H9 (cell line): ENCODE results near the gene AMBRA1. TPM values are rescaled to one million over a fixed set of nuclear protein-coding genes. Genes with fewer than 3 reads are reported as not detected.

Experiments
- DNase-seq: peaks from one replicate; pipeline ENCODE4 v3.0.0-alpha.2; 2017
- H2AFZ ChIP-seq: one replicate; pipeline ENCODE4 v1.6.1; 2013; ENCODE audit warnings: mild to moderate bottlenecking, low read length, control low read depth, moderate library complexity
- H2AK5ac ChIP-seq: 2 replicates; pipeline ENCODE4 v1.6.1; 2013; ENCODE audit warnings: low read length, control low read depth, mixed read lengths; ENCODE audit not compliant: insufficient read length
- H2BK120ac ChIP-seq: one replicate; pipeline ENCODE4 v1.6.1; 2013; ENCODE audit warnings: low read depth, mild to moderate bottlenecking, low read length, control low read depth, inconsistent platforms; ENCODE audit not compliant: poor library complexity, severe bottlenecking
- H2BK12ac ChIP-seq: 2 replicates; pipeline ENCODE4 v1.6.1; 2013; ENCODE audit warnings: low read length, control low read depth, mixed read lengths, low read depth; ENCODE audit not compliant: insufficient read length
- H2BK15ac ChIP-seq: 2 replicates; pipeline ENCODE4 v1.6.1; 2013; ENCODE audit warnings: low read depth, low read length, control low read depth
- H2BK20ac ChIP-seq: one replicate; pipeline ENCODE4 v1.6.1; 2013; ENCODE audit warnings: low read depth, mild to moderate bottlenecking, low read length, control low read depth, inconsistent platforms; ENCODE audit not compliant: poor library complexity, severe bottlenecking
- H2BK5ac ChIP-seq: 2 replicates; pipeline ENCODE4 v1.6.1; 2013; ENCODE audit warnings: low read length, control low read depth, mixed read lengths; ENCODE audit not compliant: insufficient read length
- H3K14ac ChIP-seq: 2 replicates; pipeline ENCODE4 v1.6.1; 2013; ENCODE audit warnings: low read length, control low read depth; ENCODE audit not compliant: insufficient read depth
- H3K18ac ChIP-seq: 2 replicates; pipeline ENCODE4 v1.6.1; 2013; ENCODE audit warnings: low read depth, mild to moderate bottlenecking, mixed read lengths, low read length, control low read depth; ENCODE audit not compliant: insufficient read length
- H3K23ac ChIP-seq: 2 replicates; pipeline ENCODE4 v1.6.1; 2013; ENCODE audit warnings: low read length, control low read depth, mixed read lengths, low read depth; ENCODE audit not compliant: insufficient read length
- H3K23me2 ChIP-seq: 2 replicates; pipeline ENCODE4 v1.6.1; 2013; ENCODE audit warnings: low read depth, mild to moderate bottlenecking, mixed read lengths, low read length, control low read depth; ENCODE audit not compliant: insufficient read length, poor library complexity, severe bottlenecking
- H3K27ac ChIP-seq: 2 replicates; pipeline ENCODE4 v1.5.1; 2013; ENCODE audit warnings: low read length, control low read depth, mixed read lengths, low read depth; ENCODE audit not compliant: insufficient read length
- H3K27me3 ChIP-seq: 2 replicates; pipeline ENCODE4 v1.6.1; 2013; ENCODE audit warnings: low read length, control low read depth, inconsistent platforms; ENCODE audit not compliant: insufficient read depth
- H3K4ac ChIP-seq: 2 replicates; pipeline ENCODE4 v1.6.1; 2013; ENCODE audit warnings: low read depth, mild to moderate bottlenecking, control low read depth, inconsistent platforms, low read length, moderate library complexity
- H3K4me1 ChIP-seq: 2 replicates; pipeline ENCODE4 v1.6.1; 2013; ENCODE audit warnings: low read length, control low read depth, inconsistent platforms; ENCODE audit not compliant: insufficient read depth
- H3K4me2 ChIP-seq: 2 replicates; pipeline ENCODE4 v1.6.1; 2013; ENCODE audit warnings: low read length, control low read depth, mixed read lengths; ENCODE audit not compliant: insufficient read length, insufficient read depth
- H3K56ac ChIP-seq: 2 replicates; pipeline ENCODE4 v1.6.1; 2013; ENCODE audit warnings: low read depth, mild to moderate bottlenecking, mixed read lengths, low read length, control low read depth; ENCODE audit not compliant: insufficient read length
- H3K79me1 ChIP-seq: 2 replicates; pipeline ENCODE4 v1.6.1; 2013; ENCODE audit warnings: low read depth, mild to moderate bottlenecking, moderate library complexity, low read length, control low read depth, inconsistent platforms; ENCODE audit not compliant: insufficient read depth, poor library complexity, severe bottlenecking
- H3K79me2 ChIP-seq: 2 replicates; pipeline ENCODE4 v1.6.1; 2013; ENCODE audit warnings: low read length, control low read depth, inconsistent platforms; ENCODE audit not compliant: insufficient read depth
- H3K9ac ChIP-seq: 2 replicates; pipeline ENCODE4 v1.6.1; 2013; ENCODE audit warnings: low read length, control low read depth, mixed read lengths; ENCODE audit not compliant: insufficient read length; ENCODE audit errors: extremely low read depth
- H3K9me3 ChIP-seq: one replicate; pipeline ENCODE4 v1.6.1; 2013; ENCODE audit warnings: low read depth, low read length, inconsistent platforms; ENCODE audit not compliant: control insufficient read depth
- H3T11ph ChIP-seq: one replicate; pipeline ENCODE4 v1.6.1; 2013; ENCODE audit warnings: mild to moderate bottlenecking, low read length, control low read depth, inconsistent platforms
- H4K20me1 ChIP-seq: one replicate; pipeline ENCODE4 v1.6.1; 2013; ENCODE audit not compliant: control insufficient read depth, insufficient read length, insufficient read depth
- H4K5ac ChIP-seq: 2 replicates; pipeline ENCODE4 v1.6.1; 2013; ENCODE audit warnings: low read depth, mild to moderate bottlenecking, mixed read lengths, low read length, control low read depth; ENCODE audit not compliant: insufficient read length
- H4K8ac ChIP-seq: replicated peaks from 2 replicates; pipeline ENCODE4 v1.6.1; 2013; ENCODE audit warnings: low read length, control low read depth, mixed read lengths, low read depth; ENCODE audit not compliant: insufficient read length
- H4K91ac ChIP-seq: 2 replicates; pipeline ENCODE4 v1.6.1; 2013; ENCODE audit warnings: low read depth, mild to moderate bottlenecking, moderate library complexity, mixed read lengths, low read length, control low read depth; ENCODE audit not compliant: insufficient read length
- H3K27ac Mint-ChIP-seq, 3 experiments: 2 replicates in 2 of 3; 3 replicates in 1 of 3; pipeline ENCODE4 v1.8.0; 2020 to 2021; ENCODE audit warnings: mixed read lengths in 3 of 3, mild to moderate bottlenecking in 1 of 3, moderate library complexity in 1 of 3
- H3K27me3 Mint-ChIP-seq: 2 replicates; pipeline ENCODE4 v1.8.0; 2021; ENCODE audit warnings: low read depth, mild to moderate bottlenecking, moderate library complexity, mixed read lengths
- H3K36me3 Mint-ChIP-seq, 3 experiments: 2 replicates in 2 of 3; 3 replicates in 1 of 3; pipeline ENCODE4 v1.8.0; 2020 to 2021; ENCODE audit warnings: low read depth in 3 of 3, mixed read lengths in 3 of 3; ENCODE audit not compliant: insufficient read depth in 1 of 3
- H3K4me1 Mint-ChIP-seq, 2 experiments: 2 replicates each; pipeline ENCODE4 v1.8.0; 2020; ENCODE audit warnings: mixed read lengths in 2 of 2
- H3K4me3 Mint-ChIP-seq, 2 experiments: 2 replicates in 1 of 2; 3 replicates in 1 of 2; pipeline ENCODE4 v1.8.0; 2020 to 2021; ENCODE audit warnings: mild to moderate bottlenecking in 2 of 2, mixed read lengths in 2 of 2, moderate library complexity in 1 of 2
- H3K9me3 Mint-ChIP-seq, 2 experiments: 2 replicates in 1 of 2; 3 replicates in 1 of 2; pipeline ENCODE4 v1.8.0; 2020; ENCODE audit warnings: mild to moderate bottlenecking in 2 of 2, mixed read lengths in 2 of 2, moderate library complexity in 1 of 2
- CTCF ChIP-seq: fragments of 200-600 bp; sonication (generic); conservative IDR thresholded peaks from 3 replicates; pipeline ENCODE4 v1.8.0; 2021; ENCODE audit warnings: antibody characterized with exemption, mild to moderate bottlenecking
- WGBS: extraction: QIAGEN DNeasy Blood & Tissue Kit; methylation state at CpG from one replicate; pipeline ENCODE4 v1.1.7; 2013; ENCODE audit warnings: missing lambda C conversion rate, low lambda C conversion rate, mixed read lengths; ENCODE audit not compliant: insufficient read length; ENCODE audit errors: extremely low coverage; 5-methylcytosine and 5-hydroxymethylcytosine counted together
- total RNA-seq: library from RNA; stranded (reverse); gene quantifications from 2 replicates; pipeline ENCODE4 v1.2.1, GENCODE V29; 2021

The AMBRA1 gene
- total RNA-seq, 1 experiment from 2014 or later: 37.5 TPM

GRCh38 chr11:46458491-46458890 lies 135.3 kb downstream of the AMBRA1 start:
- H3K79me1 ChIP-seq: no peaks in the 10 kb centered on the region
- peak overlapping the region in 1 of 3 experiments; percentile 37; a peak in 1 of 7 replicates for H3K27ac Mint-ChIP-seq
- H4K5ac ChIP-seq: no peak overlapping the region
- H3K4ac ChIP-seq: no peak overlapping the region
- H3K14ac ChIP-seq: no peak overlapping the region
- no peak overlapping the region for H3K4me2 ChIP-seq
- H3K9ac ChIP-seq: no peak overlapping the region
- no peak overlapping the region for H2BK12ac ChIP-seq
- no peaks in the 10 kb centered on the region for H3K9me3 Mint-ChIP-seq
- H2BK120ac ChIP-seq: no peak overlapping the region
- H3K23ac ChIP-seq: no peak overlapping the region
- no peak overlapping the region for H2BK5ac ChIP-seq
- no peak overlapping the region for H3K18ac ChIP-seq
- no CpG with 5 or more reads among the region's 2 CpGs for WGBS
- TF ChIP-seq CTCF: no peak
- no peaks in the 10 kb centered on the region for H3K79me2 ChIP-seq
- peaks cover 9% of the 10 kb centered on the region; the same call in 1 of the 2 replicates for H3K4me1 ChIP-seq
- no peak overlapping the region for H2AFZ ChIP-seq
- H3K36me3 Mint-ChIP-seq: peaks cover 0 to 5% (median 0%) of the 10 kb centered on the region in 3 experiments; a peak in 2 of 7 replicates
- no peaks in the 10 kb centered on the region for H4K20me1 ChIP-seq
- peaks cover 37 to 47% of the 10 kb centered on the region in 2 experiments for H3K4me1 Mint-ChIP-seq
- no peak overlapping the region for H3K56ac ChIP-seq
- no peaks in the 10 kb centered on the region for H3K9me3 ChIP-seq
- H2AK5ac ChIP-seq: no peak overlapping the region
- no peaks in the 10 kb centered on the region for H3K27me3 ChIP-seq
- no peaks in the 10 kb centered on the region for H3K27me3 Mint-ChIP-seq
- no peak overlapping the region for H4K91ac ChIP-seq
- H3T11ph ChIP-seq: no peak overlapping the region
- no peaks in the 10 kb centered on the region for H3K23me2 ChIP-seq
- H3K27ac ChIP-seq: no peak overlapping the region
- DNase-seq: no peak
- no peak overlapping the region for H2BK15ac ChIP-seq
- H4K8ac ChIP-seq: no peak overlapping the region
- H2BK20ac ChIP-seq: no peak overlapping the region
- H3K4me3 Mint-ChIP-seq: no peak overlapping the region
